ENCODE measurements around the gene TLE1. TPM values are rescaled to one million over a fixed set of nuclear protein-coding genes. Genes with fewer than 3 reads are reported as not detected.

Gene TLE1
- total RNA-seq, 4 donors from 2014 or later, result 51.5 to 77.3 (median 62.2) TPM

DNA sequence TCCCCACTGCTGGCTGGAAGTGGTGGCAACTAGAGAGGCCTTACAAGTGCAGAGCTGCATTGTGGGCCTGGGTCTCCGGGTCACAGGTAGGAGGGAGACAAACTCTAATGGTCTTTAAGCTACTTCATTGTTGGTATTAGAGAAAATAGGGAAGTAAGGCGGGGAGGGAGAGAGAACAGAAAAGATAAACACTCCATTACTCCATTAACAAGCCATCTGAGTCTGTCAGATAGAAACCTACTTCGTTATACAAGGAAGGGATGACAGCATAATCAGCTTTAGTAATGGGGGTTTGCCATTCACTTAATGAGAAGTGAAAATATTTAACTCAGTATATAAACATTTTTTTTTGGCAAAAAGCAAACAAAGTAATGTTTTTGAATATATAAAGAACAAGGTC lies 107.4 kb downstream of the TLE1 start:
- TF ChIP-seq EP300 (IDR thresholded peaks at IDR 0.05; ENCODE audit: low read depth) (no peak), CTCF (IDR thresholded peaks at IDR 0.05) (no peak), POLR2AphosphoS5 (IDR thresholded peaks at IDR 0.05) (no peak), POLR2A (IDR thresholded peaks at IDR 0.05) (no peak)
- intact Hi-C loops (cut with DNase I; ENCODE audit: low total_unique reads), result no loop called here
- WGBS, 2 donors (ENCODE audit: low coverage in 1 of 2), result 63 to 82% methylated on average over 2 to 3 of the region's 3 CpGs
- Histone ChIP-seq H3K4me1 (peaks cover 0 to 1% (median 0%) of the 10 kb centered on the region in 4 donors), H3K36me3 (peaks cover 0 to 6% (median 5%) of the 10 kb centered on the region in 4 donors), H3K9me3 (no peaks in the 10 kb centered on the region), H3K4me3 (no peak overlapping the region), H3K27ac (no peak overlapping the region), H3K27me3 (no peaks in the 10 kb centered on the region)
- in situ Hi-C loops (cut with MboI; ENCODE audit: low pct_ligation_motif_present in 1 of 4, low pct_unique_long_range_greater_than_20kb in 1 of 4, low sequenced_read_pairs in 3 of 4), result no loop called here
- no peak for DNase-seq

DNA sequence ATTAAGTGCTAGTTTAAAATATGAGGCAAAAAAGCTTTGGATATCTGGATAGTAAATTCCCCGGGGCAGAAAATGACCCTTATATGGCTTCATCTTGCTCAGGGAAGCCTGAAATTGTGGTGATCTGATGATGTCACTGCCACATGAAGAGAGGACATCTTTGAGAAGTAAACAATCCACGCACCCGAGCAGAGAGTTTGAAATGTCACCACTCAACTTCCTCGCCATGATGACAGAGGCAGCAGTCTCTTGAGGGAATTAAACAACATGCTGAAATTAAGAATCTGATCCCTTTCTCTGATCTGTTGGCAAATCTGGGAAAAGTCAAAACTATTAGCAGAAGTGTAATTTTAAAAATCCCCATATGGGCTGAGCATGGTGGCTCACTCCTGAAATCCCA lies 110.0 kb downstream of the TLE1 start:
- DNase-seq, result no peak
- H3K4me1 ChIP-seq, result no peaks in the 10 kb centered on the region
- H3K27me3 ChIP-seq, result no peaks in the 10 kb centered on the region
- no peak overlapping the region for H3K4me3 ChIP-seq
- no peak overlapping the region for H3K27ac ChIP-seq
- H3K9me3 ChIP-seq, result no peaks in the 10 kb centered on the region
- in situ Hi-C loops (cut with MboI; ENCODE audit: low pct_ligation_motif_present in 1 of 4, low pct_unique_long_range_greater_than_20kb in 1 of 4, low sequenced_read_pairs in 3 of 4) (no loop called here), intact Hi-C loops (cut with DNase I; ENCODE audit: low total_unique reads) (no loop called here)
- WGBS, 2 donors (ENCODE audit: low coverage in 1 of 2), result 68 to 89% methylated on average over 4 of the region's 4 CpGs
- H3K36me3 ChIP-seq, result peaks cover 0 to 6% (median 2%) of the 10 kb centered on the region in 4 donors
- TF ChIP-seq EP300 (IDR thresholded peaks at IDR 0.05; ENCODE audit: low read depth), result no peak
- no peak for TF ChIP-seq CTCF (IDR thresholded peaks at IDR 0.05)
- TF ChIP-seq POLR2AphosphoS5 (IDR thresholded peaks at IDR 0.05), result no peak
- no peak for TF ChIP-seq POLR2A (IDR thresholded peaks at IDR 0.05)

GRCh38 chr9:81578606-81579005 lies 110.7 kb downstream of the TLE1 start:
- no peaks in the 10 kb centered on the region for H3K27me3 ChIP-seq
- no peak for TF ChIP-seq CTCF (IDR thresholded peaks at IDR 0.05)
- TF ChIP-seq EP300 (IDR thresholded peaks at IDR 0.05; ENCODE audit: low read depth), result no peak
- TF ChIP-seq POLR2AphosphoS5 (IDR thresholded peaks at IDR 0.05), result no peak
- no peak for TF ChIP-seq POLR2A (IDR thresholded peaks at IDR 0.05)
- H3K36me3 ChIP-seq, result no peaks in the 10 kb centered on the region
- H3K9me3 ChIP-seq, result no peaks in the 10 kb centered on the region
- intact Hi-C loops (cut with DNase I; ENCODE audit: low total_unique reads), result no loop called here
- H3K27ac ChIP-seq, result no peak overlapping the region
- in situ Hi-C loops (cut with MboI; ENCODE audit: low pct_ligation_motif_present in 1 of 4, low pct_unique_long_range_greater_than_20kb in 1 of 4, low sequenced_read_pairs in 3 of 4), result no loop called here
- DNase-seq, result no peak
- no peaks in the 10 kb centered on the region for H3K4me1 ChIP-seq
- no peak overlapping the region for H3K4me3 ChIP-seq

GRCh38 chr9:81575956-81576355 lies 113.4 kb downstream of the TLE1 start:
- no peaks in the 10 kb centered on the region for H3K36me3 ChIP-seq
- H3K4me3 ChIP-seq, result no peak overlapping the region
- no peak for DNase-seq
- TF ChIP-seq POLR2A (IDR thresholded peaks at IDR 0.05) (no peak), EP300 (IDR thresholded peaks at IDR 0.05; ENCODE audit: low read depth) (no peak), POLR2AphosphoS5 (IDR thresholded peaks at IDR 0.05) (no peak), CTCF (IDR thresholded peaks at IDR 0.05) (no peak)
- intact Hi-C loops (cut with DNase I; ENCODE audit: low total_unique reads) (no loop called here), in situ Hi-C loops (cut with MboI; ENCODE audit: low pct_ligation_motif_present in 1 of 4, low pct_unique_long_range_greater_than_20kb in 1 of 4, low sequenced_read_pairs in 3 of 4) (no loop called here)
- H3K4me1 ChIP-seq, result no peaks in the 10 kb centered on the region
- WGBS, 2 donors (ENCODE audit: low coverage in 1 of 2), result 45 to 65% methylated on average over 2 of the region's 2 CpGs
- no peaks in the 10 kb centered on the region for H3K9me3 ChIP-seq
- no peaks in the 10 kb centered on the region for H3K27me3 ChIP-seq
- no peak overlapping the region for H3K27ac ChIP-seq

All from transverse colon (tissue), 4 donors.